Panc1 (cell line): ENCODE data around the gene NDUFS4.

ENCODE experiments used
- POLR2AphosphoS5 ChIP-seq: IDR thresholded peaks from 2 replicates; pipeline ENCODE4 v1.6.1; 2012; ENCODE audit warnings: mild to moderate bottlenecking, low read depth, low read length, moderate library complexity
- TF ChIP-seq, protein P1 (sequence below): fragments of 450-650 bp; IDR thresholded peaks from 2 replicates; pipeline ENCODE4 v1.5.1; 2017; ENCODE audit warnings: mild to moderate bottlenecking
- TF ChIP-seq, protein P2 (sequence below), 2 experiments: IDR thresholded peaks; 2 replicates each; pipeline ENCODE4 v1.6.1; 2011 to 2012; ENCODE audit warnings: low read depth in 2 of 2, control low read depth in 1 of 2, low read length in 1 of 2, mild to moderate bottlenecking in 1 of 2, moderate library complexity in 1 of 2; ENCODE audit not compliant: insufficient read depth in 1 of 2

DNA sequence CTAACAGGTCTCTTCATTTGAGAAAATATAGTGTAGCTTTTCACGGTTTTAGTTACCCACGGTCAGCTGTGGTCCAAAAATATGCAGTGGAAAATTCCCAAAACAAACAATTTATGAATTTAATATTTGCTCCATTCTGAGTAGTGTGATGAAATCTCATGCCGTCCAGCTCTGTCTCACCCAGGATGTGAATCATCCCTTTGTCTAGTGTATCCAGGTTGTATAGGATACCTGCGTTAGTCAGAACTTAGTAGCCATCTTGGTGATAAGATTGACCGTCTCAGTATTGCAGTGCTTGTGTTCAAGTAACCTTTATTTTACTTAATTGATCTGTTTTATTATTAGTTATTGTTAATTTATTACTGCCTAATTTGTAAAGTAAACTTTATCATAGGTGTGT is 41.1 kb downstream of the NDUFS4 start:
- TF ChIP-seq POLR2AphosphoS5, result no peak
- TF ChIP-seq, protein P1, sequence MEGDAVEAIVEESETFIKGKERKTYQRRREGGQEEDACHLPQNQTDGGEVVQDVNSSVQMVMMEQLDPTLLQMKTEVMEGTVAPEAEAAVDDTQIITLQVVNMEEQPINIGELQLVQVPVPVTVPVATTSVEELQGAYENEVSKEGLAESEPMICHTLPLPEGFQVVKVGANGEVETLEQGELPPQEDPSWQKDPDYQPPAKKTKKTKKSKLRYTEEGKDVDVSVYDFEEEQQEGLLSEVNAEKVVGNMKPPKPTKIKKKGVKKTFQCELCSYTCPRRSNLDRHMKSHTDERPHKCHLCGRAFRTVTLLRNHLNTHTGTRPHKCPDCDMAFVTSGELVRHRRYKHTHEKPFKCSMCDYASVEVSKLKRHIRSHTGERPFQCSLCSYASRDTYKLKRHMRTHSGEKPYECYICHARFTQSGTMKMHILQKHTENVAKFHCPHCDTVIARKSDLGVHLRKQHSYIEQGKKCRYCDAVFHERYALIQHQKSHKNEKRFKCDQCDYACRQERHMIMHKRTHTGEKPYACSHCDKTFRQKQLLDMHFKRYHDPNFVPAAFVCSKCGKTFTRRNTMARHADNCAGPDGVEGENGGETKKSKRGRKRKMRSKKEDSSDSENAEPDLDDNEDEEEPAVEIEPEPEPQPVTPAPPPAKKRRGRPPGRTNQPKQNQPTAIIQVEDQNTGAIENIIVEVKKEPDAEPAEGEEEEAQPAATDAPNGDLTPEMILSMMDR, result no peak
- TF ChIP-seq, protein P2, sequence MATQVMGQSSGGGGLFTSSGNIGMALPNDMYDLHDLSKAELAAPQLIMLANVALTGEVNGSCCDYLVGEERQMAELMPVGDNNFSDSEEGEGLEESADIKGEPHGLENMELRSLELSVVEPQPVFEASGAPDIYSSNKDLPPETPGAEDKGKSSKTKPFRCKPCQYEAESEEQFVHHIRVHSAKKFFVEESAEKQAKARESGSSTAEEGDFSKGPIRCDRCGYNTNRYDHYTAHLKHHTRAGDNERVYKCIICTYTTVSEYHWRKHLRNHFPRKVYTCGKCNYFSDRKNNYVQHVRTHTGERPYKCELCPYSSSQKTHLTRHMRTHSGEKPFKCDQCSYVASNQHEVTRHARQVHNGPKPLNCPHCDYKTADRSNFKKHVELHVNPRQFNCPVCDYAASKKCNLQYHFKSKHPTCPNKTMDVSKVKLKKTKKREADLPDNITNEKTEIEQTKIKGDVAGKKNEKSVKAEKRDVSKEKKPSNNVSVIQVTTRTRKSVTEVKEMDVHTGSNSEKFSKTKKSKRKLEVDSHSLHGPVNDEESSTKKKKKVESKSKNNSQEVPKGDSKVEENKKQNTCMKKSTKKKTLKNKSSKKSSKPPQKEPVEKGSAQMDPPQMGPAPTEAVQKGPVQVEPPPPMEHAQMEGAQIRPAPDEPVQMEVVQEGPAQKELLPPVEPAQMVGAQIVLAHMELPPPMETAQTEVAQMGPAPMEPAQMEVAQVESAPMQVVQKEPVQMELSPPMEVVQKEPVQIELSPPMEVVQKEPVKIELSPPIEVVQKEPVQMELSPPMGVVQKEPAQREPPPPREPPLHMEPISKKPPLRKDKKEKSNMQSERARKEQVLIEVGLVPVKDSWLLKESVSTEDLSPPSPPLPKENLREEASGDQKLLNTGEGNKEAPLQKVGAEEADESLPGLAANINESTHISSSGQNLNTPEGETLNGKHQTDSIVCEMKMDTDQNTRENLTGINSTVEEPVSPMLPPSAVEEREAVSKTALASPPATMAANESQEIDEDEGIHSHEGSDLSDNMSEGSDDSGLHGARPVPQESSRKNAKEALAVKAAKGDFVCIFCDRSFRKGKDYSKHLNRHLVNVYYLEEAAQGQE (IDR thresholded peaks at IDR 0.05; ENCODE audit: insufficient read depth in 1 of 2, low read depth in 2 of 2, low read length in 1 of 2), result no peak
